Psoas muscle (tissue), 8 donors: ENCODE results near the gene PARL. TPM values are rescaled to one million over a fixed set of nuclear protein-coding genes. Genes with fewer than 3 reads are reported as not detected.

Experiments used
- ATAC-seq, 4 donors: fragments of 200-7000 bp; cut with Tn5 transposase; one replicate each; pipeline ENCODE4 v1.9.1; 2020; ENCODE audit warnings: moderate library complexity in 3 of 4, mild to moderate bottlenecking in 2 of 4
- DNase-seq, 2 donors: peaks; one replicate each; pipeline ENCODE4 v3.0.0-alpha.2; 2020
- H3K27ac ChIP-seq: fragments of 200-600 bp; one replicate; pipeline ENCODE4 v1.8.0; 2022
- H3K27me3 ChIP-seq, 3 donors: fragments of 200-600 bp in 1 of 3; one replicate each; pipeline versions ENCODE4 v1.6.1 to v1.8.0; 2013 to 2022; ENCODE audit warnings: low read length in 2 of 3, mild to moderate bottlenecking in 2 of 3, moderate library complexity in 1 of 3; ENCODE audit not compliant: insufficient read depth in 3 of 3
- H3K36me3 ChIP-seq, 2 donors: fragments of 200-600 bp in 1 of 2; one replicate each; pipeline versions ENCODE4 v1.6.1 to v1.8.0; 2013 to 2022; ENCODE audit warnings: low read depth in 1 of 2, mild to moderate bottlenecking in 1 of 2, moderate library complexity in 1 of 2; ENCODE audit not compliant: insufficient read depth in 1 of 2
- H3K4me1 ChIP-seq: fragments of 200-600 bp; one replicate; pipeline ENCODE4 v1.8.0; 2022
- H3K4me3 ChIP-seq: fragments of 200-600 bp; one replicate; pipeline ENCODE4 v1.8.0; 2022; ENCODE audit warnings: mild to moderate bottlenecking
- H3K9me3 ChIP-seq: fragments of 200-600 bp; one replicate; pipeline ENCODE4 v1.8.0; 2022
- WGBS, 3 donors: extraction: QIAGEN DNeasy Blood & Tissue Kit; methylation state at CpG; one replicate each; pipeline versions ENCODE4 v1.1.6 to v1.1.7; 2013; 5-methylcytosine and 5-hydroxymethylcytosine counted together
- intact Hi-C, 2 donors: fragments of 100-400 bp; cut with DNase I; formaldehyde crosslinking; loops; one replicate each; pipeline versions ENCODE4 v1.11.0 to v1.14.2; 2022
- polyA plus RNA-seq, 3 donors: library from polyadenylated mRNA; stranded (reverse); fragments of 200-250 nt; gene quantifications; one replicate each; pipeline ENCODE4 v1.2.3, GENCODE V29; 2013
- total RNA-seq, 4 donors: library from RNA; stranded (reverse); fragmentation: NEBNext Ultra II Directional in 2 of 4; extraction: Animal tissue kit (Norgen Biotek cat#: 25700) in 2 of 4; gene quantifications; one replicate each; pipeline versions ENCODE4 v1.2.1 to v1.2.4, GENCODE V29; 2021 to 2023
- TF ChIP-seq, protein P1 (sequence below): fragments of 200-600 bp; IDR thresholded peaks from one replicate; pipeline ENCODE4 v1.8.0; 2022; ENCODE audit warnings: antibody characterized with exemption
- donor health status: healthy with polysubstance abuse.
- donor health status: DM: no; HTN: no; CAD: no; lungs with moderate emphysema.
- donor health status: Bipolar disorder and iron deficiency.
- donor health status: healthy.
- donor health status: DM: yes; HTN: yes; CAD: no.
- donor health status: DM: no; HTN: no; CAD: no.
- donor health status: DM: no; HTN: no; CAD: no.
- donor health status: DM: yes; HTN: yes; CAD: no.

PARL gene
- total and polyA plus RNA-seq, 7 donors = 30.3 to 77.1 (median 61.4) TPM

DNA sequence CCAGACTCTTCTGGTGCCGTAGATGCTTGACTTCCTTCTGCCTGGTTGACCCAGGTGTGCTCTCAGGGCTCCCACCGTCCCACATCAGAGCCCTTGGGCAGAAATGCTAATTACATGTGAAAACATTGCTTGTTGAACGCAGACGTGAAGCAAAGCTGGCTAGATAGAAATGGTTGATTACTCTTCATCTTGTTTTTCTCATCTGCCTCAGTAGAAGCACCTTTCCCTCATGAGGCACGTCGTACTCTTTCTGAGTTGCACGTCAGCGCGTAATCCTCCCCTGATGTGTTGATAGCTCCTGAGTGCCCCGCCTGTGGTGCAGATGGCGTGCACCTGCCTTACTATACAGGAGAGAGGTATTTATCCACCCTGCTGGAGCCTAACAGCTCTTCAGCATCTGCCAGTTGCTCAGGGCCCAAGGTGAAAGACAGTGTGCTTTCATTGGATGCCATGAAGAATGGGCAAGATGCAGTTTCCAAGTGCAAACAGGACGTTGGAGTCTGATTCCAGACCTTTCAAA, 77.4 kb downstream of the PARL start:
- Histone ChIP-seq H3K27me3 (no peaks in the 10 kb centered on the region), H3K9me3 (no peaks in the 10 kb centered on the region), H3K4me3 (no peak overlapping the region), H3K36me3 (peaks cover 16 to 93% of the 10 kb centered on the region in 2 donors), H3K4me1 (no peaks in the 10 kb centered on the region), H3K27ac (no peak overlapping the region)
- intact Hi-C loops = no loop called here
- 90 to 93% (median 92%) methylated on average over 12 of the region's 12 CpGs for WGBS, 3 donors
- ATAC-seq (no peak), DNase-seq (no peak)
- TF ChIP-seq, protein P1, sequence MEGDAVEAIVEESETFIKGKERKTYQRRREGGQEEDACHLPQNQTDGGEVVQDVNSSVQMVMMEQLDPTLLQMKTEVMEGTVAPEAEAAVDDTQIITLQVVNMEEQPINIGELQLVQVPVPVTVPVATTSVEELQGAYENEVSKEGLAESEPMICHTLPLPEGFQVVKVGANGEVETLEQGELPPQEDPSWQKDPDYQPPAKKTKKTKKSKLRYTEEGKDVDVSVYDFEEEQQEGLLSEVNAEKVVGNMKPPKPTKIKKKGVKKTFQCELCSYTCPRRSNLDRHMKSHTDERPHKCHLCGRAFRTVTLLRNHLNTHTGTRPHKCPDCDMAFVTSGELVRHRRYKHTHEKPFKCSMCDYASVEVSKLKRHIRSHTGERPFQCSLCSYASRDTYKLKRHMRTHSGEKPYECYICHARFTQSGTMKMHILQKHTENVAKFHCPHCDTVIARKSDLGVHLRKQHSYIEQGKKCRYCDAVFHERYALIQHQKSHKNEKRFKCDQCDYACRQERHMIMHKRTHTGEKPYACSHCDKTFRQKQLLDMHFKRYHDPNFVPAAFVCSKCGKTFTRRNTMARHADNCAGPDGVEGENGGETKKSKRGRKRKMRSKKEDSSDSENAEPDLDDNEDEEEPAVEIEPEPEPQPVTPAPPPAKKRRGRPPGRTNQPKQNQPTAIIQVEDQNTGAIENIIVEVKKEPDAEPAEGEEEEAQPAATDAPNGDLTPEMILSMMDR = no peak

- Histone ChIP-seq H3K9me3 (no peaks in the 10 kb centered on the region), H3K27me3 (no peaks in the 10 kb centered on the region), H3K4me3 (no peak overlapping the region), H3K4me1 (no peaks in the 10 kb centered on the region), H3K27ac (no peak overlapping the region), H3K36me3 (peaks cover 7 to 96% of the 10 kb centered on the region in 2 donors)
- WGBS, 3 donors = 73 to 77% (median 74%) methylated on average over 6 of the region's 6 CpGs
- intact Hi-C loops = no loop called here
- no peak for ATAC-seq
- no peak for DNase-seq
- TF ChIP-seq, protein P1 = no peak
Observed at GRCh38 chr3:183802989-183803388, 81.7 kb downstream of the PARL start.

DNA sequence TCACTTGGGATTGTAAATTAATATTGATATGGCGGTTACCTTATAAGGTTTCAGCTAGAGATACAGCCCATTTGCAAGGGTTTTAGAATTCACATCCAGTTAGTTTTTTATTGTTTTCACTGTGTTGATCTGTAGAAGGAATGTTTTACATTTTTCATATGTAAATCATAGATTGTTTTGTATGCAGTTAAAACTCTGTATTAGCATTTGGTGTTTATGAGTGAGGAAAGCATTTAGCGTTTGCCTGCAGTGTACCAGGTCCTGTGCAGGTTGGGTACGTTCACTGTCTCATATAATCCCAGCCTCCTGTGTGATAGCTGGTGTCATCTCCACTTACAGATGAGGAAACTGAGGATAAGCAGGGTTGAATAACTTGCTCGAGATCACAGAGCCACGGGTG, 83.1 kb downstream of the PARL start:
- TF ChIP-seq, protein P1 = no peak
- Histone ChIP-seq H3K27me3 (no peaks in the 10 kb centered on the region), H3K4me1 (no peaks in the 10 kb centered on the region), H3K36me3 (peaks cover 4 to 88% of the 10 kb centered on the region in 2 donors), H3K27ac (no peak overlapping the region), H3K4me3 (no peak overlapping the region), H3K9me3 (no peaks in the 10 kb centered on the region)
- no peak for DNase-seq
- intact Hi-C loops = no loop called here
- WGBS, 3 donors = 87 to 94% (median 93%) methylated on average over 5 of the region's 5 CpGs
- no peak for ATAC-seq

DNA sequence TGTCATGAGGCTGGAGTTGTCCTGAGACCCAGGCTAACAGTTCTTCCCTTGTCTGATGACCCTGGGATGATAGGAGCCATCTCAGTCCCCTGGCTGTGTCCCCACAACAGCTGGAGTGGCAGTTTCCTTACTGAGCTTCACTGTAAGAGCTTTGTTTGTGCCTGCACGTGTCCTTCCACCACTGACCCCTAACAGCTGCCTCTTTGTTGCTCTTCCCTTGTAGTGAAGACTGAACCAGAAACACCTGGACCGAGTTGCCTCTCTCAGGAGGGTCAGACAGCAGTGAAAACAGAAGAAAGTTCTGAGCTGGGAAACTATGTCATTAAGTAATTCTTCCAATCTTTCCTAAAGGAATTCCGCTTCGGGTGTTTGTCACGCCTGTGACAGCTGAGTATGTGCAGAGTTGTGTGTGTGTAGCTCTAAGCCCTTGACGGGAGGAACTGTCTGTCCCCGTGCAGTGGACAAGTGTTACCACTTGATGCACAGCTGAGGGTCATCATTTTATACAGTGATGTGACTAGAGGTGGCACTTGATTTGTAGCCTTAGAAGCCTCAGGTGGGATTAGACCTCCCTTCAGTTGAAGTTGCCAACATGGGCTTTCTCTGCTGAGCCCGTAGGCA, 84.3 kb downstream of the PARL start:
- 47 to 58% (median 54%) methylated on average over 8 of the region's 8 CpGs for WGBS, 3 donors
- ATAC-seq (no peak), DNase-seq (no peak)
- no peaks in the 10 kb centered on the region for H3K9me3 ChIP-seq
- TF ChIP-seq, protein P1 = no peak
- no peaks in the 10 kb centered on the region for H3K4me1 ChIP-seq
- H3K36me3 ChIP-seq = peaks cover 2 to 76% of the 10 kb centered on the region in 2 donors
- no peak overlapping the region for H3K4me3 ChIP-seq
- no peak overlapping the region for H3K27ac ChIP-seq
- intact Hi-C loops = no loop called here
- H3K27me3 ChIP-seq = no peaks in the 10 kb centered on the region

DNA sequence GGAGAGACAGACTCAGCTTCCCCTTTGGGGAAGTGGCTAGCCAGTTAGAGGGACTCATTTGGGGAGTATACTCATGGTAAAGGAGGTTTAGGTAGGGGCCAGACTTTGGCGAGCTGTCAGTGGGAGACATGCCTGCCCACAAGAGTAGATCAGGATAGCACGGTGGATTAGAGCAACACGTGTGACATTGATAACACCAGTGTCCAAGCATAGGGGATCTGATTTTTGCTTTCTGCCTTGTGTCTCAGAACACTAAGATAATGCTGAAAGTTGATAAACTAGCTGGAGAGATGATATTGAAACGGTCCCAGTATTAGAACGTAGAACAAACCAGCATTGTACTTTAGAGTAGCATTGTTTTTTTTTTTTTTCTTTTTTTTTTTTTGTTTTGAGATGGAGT, 85.2 kb downstream of the PARL start:
- H3K27ac ChIP-seq = no peak overlapping the region
- ATAC-seq (no peak), DNase-seq (no peak)
- H3K4me1 ChIP-seq = no peaks in the 10 kb centered on the region
- no peaks in the 10 kb centered on the region for H3K9me3 ChIP-seq
- intact Hi-C loops = no loop called here
- WGBS, 3 donors = 66 to 80% (median 69%) methylated on average over 5 of the region's 5 CpGs
- TF ChIP-seq, protein P1 = no peak
- H3K4me3 ChIP-seq = no peak overlapping the region
- H3K27me3 ChIP-seq = no peaks in the 10 kb centered on the region
- peaks cover 2 to 68% of the 10 kb centered on the region in 2 donors for H3K36me3 ChIP-seq
